Activated CD8-positive, alpha-beta memory T cell treated with anti-CD3 and anti-CD28 coated beads for 4 hours (primary cell): ENCODE results near the gene CTSO.
"Not testable (repeated sequence)": the region's sequence is repeated elsewhere in the genome, so short reads cannot be mapped to it uniquely, and the experiment has no call there.

Experiments used
- DNase-seq, 2 donors: peaks; one replicate each; pipeline ENCODE4 v3.0.0-alpha.2; 2020; ENCODE audit warnings: low read depth in 2 of 2

CTSO gene

DNA sequence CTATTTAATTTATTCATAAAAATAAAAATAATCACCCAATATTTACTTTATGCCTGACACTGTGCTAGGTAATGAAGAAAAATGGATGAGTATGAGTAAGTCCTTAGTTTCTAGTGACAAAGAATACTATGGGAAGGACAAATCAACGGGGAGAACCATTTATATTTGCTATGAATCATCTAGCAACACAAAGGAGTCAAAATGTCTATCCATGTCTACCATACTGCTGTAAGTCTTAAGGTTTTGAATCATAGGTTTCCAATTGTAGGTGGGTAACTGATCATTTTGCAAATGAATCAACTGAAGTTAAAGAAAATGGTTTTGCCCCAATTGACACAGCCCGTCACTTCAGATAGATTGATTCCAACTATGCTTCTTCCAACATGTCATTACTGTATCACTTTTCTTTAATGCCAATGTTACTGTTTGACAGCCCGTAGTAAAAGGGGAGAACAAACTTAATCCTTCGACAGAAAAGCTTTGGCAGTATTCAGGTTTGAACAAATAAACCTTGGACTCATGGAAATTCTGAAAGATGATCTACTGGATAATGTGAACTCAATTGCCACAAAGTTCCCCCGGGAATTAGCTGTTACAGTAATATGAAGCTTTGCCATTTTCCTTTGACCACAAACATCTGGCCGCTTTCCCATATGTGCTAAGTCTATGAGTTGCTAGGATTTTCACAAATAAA lies 47.0 kb downstream of the CTSO start:
- no peak for DNase-seq

DNA sequence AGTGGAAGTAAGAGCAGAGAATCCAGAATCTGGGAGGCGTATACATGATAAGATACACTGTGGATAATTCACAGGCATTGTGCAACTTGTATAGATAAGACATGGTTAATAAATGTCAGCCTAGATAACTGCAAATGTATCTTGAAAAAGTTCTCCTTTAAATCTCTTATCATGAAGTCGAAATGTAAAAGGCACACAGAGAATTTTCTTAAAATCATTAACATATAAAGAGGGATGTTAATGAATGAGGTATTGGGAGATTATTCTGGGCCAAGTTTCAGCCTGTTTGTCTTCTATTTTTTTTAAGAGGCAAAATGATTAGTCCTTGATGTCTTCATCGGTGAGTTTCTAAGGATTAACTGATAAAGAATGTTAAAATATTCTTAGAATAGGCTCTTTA lies 49.3 kb downstream of the CTSO start:
- no peak for DNase-seq

DNA sequence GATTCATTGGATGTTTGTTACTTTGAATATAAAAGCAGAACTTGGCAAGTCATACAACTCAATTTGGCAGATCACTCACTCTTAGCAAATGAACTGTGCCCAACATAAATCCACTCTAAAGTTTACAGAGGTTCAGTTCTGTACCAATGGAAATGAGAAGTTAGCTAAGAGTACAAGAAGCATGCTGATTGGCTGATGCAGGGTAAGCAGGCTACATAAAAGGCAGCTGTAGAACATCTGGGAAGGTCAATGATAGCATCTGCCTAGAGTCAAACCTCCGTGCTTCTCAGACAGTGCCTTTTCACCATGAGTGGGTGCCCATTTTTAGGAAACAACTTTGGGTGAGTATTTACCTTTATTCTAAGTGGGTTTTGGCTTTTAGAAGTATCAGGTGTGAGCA lies 50.2 kb downstream of the CTSO start, which contains the start of gene TDO2:
TSS of gene TDO2 (plus strand) at position 244 of the 400 bp plus-strand sequence. CDS start at position 307, 63 bp downstream.
- DNase-seq = no peak

DNA sequence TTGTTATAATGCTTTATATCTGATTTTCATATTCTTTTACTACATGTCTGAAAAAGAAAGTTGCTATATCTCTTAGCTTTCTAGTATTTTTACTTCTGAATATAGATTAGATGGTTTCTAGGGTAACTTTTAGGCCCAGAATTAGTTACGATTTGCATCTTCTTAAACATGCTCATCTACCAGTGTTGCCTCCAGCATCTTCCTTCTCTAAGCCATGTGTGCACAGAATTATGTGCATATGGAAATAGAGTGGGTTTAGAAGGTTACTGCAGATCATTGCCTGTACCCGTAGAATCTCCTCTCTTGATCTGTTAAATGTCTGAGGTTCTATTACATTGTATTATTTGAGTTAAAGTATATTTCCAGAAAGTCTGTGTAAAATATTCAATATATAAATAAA lies 52.7 kb downstream of the CTSO start:
- DNase-seq = no peak

DNA sequence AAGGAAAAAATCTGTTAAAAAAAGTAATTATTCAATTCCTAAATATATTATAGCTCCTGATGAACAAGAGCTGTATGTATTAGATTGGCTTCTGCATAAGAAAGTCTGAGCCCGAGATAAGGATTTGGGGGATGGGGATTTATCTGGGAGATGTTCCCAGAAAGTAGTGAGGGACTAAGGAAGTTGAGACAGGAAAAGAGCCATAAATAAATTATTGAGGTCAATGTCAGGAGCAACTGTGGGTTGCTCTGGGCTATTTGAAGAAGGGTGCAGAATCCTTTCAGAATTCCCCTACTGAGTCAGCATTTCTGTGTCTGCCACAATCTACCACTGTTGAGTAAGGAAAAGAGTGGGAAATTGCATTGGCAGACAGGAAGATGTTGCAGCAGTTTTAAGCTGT lies 53.3 kb downstream of the CTSO start:
- DNase-seq = no peak

DNA sequence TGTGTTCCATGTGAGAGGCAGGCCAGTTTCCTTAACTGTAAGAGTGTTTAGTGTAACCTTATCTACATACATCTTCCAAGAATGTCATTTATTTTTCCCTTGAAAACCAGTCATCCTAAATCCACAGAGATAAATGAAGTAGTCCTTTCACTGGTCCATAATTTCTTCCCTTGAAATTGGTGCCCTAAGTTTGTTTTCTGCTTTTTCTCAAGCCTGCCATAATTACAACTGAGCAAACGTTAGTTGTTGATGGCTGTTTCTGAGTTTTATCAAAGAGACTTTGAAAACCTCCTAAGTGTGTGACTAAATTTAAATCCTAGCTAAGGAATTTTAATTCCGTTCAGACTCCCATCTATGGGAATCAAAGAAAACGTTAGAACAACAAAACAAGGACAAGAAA lies 53.8 kb downstream of the CTSO start:
- DNase-seq = no peak

DNA sequence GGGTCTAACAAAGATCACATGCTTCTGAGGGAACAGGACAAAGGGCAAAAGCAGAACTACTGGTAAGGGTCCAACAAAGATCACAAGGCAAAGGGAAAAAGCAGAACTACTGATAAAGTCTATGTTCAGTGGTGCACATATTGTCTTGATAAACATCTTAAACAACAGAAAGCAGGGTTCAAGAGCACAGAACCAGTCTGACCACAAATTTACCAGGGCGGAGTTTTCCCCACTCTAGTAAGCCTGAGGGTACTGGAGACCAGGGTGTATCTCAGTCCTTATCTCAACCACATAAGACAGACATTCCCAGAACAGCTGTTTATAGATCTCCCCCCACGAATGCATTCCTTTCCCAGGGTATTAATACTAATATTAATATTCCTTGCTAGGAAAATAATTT lies 55.3 kb downstream of the CTSO start:
- DNase-seq = not testable (repeated sequence)

DNA sequence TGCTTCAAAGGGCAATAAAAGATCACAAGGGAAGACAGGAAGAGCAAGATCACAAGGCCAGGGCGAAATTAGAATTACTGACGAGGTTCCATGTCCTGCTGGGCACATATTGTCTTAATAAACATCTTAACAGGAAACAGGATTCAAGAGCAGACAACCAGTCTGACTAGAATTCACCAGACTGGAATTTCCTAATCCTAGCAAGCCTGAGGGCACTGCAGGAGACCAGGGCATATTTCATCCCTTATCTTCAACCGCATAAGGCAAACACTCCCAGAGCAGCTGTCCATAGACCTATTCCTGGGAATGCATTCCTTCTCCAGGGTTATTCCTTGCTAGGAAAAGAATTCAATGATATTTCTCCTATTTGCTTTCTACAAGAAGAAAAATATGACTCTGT lies 62.6 kb downstream of the CTSO start:
- no peak for DNase-seq

DNA sequence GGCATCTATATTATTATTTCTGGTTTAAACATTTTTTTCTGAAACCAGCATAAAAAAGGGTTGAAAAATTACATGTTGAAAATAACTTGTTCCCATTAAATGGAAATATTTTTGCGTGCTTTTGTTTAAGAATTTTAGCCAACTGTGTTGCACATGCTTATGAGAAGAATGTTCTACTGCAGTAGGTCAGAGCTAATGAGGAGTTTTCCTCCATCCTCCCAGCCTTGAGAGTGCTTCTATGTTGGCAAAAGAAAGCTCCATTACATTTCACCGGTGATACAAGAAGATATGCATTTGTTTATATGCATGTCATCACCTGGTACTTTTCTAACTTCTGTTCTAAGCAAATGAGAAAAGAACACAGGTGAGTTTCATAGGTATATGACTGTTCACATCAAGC lies 63.7 kb downstream of the CTSO start:
- DNase-seq = no peak

DNA sequence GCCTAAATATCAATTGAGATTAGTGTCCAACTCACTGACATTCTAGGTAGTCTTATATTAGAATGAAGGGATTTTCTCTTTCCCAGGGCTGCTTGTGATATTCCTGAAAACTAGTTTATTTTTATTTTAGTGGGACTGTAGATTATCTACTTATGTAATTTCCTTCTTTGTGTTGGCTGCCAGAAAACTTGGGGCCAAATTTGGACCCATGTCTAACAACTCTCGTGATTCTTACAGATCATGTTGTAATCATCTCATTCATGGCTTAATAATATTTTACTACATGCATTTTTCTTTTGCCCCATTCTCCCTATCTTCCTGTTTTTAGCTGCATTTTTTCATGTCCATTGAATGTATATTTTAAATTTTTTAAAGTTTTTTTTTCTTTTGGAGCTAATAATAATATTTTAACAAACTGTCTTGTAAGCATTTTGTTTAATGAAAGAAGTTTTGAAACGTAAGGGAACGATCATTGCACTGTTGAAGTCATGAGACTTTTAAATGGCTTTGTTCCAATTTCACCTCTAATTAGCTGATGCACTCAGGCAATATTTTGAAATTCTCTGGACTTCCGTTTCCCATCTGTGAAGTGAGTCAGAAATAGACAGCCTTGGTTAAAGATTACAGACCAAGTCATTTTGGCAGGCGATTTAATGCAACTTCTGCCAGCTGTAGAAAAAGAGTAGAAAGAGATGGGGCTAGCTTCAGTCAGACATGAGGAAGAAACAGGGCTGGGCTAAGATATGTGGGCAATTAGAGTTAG lies 64.5 kb downstream of the CTSO start:
- DNase-seq = no peak

DNA sequence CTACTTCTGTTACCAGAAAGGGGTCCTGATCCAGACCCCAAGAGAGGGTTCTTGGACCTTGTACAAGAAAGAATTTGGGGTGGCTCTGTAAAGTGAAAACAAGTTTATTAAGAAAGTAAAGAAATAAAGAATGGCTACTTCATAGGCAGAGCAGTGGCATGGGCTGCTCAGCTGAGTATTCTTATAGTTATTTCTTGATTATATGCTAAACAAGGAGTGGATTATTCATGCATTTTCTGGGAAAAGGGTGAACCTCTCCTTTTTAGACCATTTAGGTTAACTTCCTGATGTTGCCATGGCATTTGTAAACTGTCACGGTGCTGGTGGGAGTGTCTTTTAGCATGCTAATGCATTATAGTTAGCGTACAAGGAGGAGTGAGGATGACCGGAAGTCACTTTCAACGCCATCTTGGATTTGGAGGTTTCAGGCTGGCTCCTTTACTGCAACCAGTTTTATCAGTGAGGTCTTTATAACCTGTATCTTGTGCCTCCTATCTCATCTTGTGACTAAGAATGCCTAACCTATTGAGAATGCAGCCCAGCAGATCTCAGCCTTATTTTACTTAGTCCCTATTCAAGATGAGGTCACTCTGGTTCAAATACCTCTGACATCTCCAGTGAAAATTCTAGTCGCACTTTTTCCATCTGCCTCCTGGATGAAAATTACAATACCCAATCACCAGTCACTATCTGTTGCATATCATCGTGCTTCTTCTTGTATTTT lies 65.7 kb downstream of the CTSO start:
- no peak for DNase-seq

DNA sequence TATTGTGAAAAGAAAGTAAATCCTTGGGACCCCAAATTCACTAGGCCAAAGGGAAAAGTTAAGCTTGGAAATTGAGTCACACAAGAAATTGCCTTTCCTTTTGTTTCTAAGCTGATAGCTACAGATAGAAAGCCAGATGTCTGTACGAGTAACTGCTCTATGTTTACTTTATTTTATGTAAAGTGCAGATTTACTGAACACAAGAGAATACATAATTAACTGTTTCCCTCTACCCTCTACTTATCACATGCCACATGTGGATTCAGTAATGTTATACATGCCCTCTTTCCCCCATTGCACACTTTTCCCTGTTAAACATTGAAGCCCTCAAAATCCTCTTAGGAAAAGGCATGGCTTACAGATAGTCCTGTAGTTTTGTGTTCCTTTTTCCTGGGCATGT lies 66.6 kb downstream of the CTSO start:
- no peak for DNase-seq

DNA sequence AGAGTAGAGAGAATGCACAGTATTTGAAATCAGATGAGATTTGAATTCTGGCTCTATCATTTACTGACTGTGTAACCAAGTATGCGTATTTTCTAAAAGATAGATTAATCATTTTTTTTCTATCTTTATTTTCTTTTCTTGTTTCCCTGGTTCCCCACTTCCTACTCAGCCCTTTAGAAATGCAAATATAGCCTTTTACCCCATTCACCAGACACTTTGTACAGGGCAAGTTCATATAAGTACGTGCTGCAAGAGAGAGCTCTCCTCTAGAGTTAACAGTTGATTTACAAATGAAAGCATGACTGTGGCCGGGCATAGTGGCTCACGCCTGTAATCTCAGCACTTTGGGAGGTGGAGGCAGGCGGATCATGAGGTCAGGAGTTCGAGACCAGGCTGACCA lies 68.0 kb downstream of the CTSO start:
- no peak for DNase-seq

DNA sequence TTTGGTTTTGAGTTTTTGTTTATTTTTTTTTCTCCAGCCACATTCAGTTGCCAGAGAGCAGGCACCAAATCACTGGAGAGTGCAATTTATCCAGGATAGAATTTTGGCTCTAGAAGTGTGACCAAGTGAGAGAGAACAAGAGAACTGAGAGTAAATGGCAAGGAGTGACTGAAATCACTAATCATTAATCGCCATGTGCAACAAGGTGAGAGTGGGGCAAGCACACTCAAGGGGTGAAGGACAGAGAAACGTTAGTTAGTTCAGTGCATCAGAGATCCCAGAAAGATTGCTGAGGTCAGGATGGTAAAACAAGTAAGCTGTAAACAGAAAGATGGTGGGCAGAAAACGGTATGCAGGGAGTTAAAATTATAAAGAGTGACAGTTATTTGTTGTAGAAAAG lies 69.8 kb downstream of the CTSO start:
- no peak for DNase-seq

DNA sequence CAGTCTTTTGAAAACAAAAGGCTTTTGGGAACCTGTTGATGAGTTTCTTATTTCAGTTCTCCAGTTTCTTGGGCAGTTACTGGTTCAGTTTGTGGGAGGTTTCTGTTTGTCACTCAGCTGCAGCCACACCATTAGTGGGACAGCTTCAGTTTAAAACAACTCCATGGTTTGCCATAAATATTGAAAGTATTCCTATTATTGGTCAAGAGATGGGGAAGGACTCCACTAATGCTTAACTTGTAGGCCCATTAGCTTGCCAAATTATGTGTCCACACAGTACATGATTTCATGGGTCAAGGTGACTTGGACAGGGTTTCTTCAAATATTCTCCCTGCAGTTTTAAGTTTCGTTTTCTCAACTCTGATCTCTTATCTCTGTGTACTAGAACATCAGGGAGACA lies 72.1 kb downstream of the CTSO start:
- DNase-seq = no peak

DNA sequence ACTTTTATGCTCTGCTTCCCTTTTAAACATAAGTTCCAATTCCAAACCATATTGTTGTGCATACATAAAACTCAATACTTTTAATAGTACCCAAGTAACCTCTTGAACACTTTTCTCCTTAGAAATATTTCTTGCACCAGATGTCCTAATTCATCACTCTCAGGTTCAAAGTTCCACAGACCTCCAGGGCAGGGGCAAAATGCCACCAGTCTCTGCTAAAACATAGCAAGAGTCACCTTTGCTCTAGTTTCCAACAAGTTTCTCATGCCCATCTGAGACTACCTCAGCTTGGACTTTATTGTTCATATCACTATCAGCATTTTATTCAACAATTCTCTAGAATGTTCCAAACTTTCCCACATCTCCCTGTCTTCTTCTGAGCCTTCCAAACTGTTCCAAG lies 73.9 kb downstream of the CTSO start:
- no peak for DNase-seq

DNA sequence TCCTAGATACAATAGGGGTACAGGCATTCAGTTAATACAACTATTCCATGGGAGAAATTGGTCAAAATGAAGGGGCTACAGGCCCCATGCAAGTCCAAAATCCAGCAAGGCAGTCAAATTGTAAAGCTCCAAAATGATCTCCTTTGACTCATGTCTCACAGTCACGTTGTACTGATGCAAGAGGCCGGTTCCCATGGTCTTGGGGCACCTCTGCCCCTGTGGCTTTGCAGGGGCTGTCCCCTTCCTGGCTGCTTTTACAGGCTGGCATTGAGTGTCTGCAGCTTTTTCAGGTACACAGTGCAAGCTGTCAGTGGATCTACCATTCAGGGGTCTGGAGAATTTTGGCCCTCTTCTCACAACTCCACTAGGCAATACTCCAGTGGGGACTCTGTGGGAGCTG lies 75.1 kb downstream of the CTSO start:
- DNase-seq = no peak

DNA sequence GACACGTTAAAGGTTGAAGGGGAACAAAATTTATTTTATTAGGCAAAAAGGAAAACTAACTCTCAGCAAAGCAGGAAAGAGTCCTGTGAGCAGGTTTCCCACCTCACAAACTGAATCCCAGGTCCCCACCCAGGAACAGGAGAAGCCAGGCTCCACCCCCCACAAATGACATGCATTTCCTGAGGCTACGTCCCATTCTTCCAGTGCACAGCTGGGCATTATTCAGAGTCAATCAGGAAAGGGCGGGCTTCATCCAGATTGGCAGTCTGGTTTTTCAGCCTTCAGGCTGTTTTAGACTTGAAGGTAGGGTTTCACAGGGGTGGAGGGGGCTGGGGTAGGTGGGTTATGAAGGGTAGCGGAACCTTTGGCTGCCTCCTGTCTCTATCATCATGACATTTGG lies 75.7 kb downstream of the CTSO start:
- no peak for DNase-seq

DNA sequence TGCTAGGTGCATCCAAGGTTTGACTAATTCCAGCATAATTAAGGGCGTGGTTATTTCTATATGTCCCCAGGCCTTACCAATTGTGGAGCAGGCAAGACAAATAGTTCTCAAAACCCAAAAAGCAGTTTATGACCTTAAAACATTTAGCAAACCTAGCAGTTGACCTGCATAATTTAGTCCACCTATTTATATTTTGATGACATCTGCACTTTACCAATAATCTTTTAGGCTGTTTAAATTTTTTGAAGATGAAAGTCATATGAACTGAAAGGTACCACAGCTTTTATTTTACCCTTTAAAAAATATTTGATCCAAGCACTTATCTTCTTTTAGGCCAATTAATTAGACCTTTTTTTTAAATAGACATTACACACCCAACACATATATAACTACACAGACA lies 77.8 kb downstream of the CTSO start:
- DNase-seq = no peak
